Heart left ventricle (tissue), 16 donors: ENCODE data around the gene DRD2. TPM values are rescaled to one million over a fixed set of nuclear protein-coding genes. Genes with fewer than 3 reads are reported as not detected.

ENCODE experiments used
- ATAC-seq, 4 donors: fragments of 200-7000 bp; cut with Tn5 transposase; one replicate each; pipeline ENCODE4 v1.9.1; 2020 to 2022; ENCODE audit warnings: moderate library complexity in 4 of 4, mild to moderate bottlenecking in 3 of 4, moderate number of reproducible peaks in 1 of 4
- DNase-seq, 5 donors: peaks; one replicate each; pipeline ENCODE4 v3.0.0-alpha.2; 2020
- H3K27ac ChIP-seq, 12 donors: fragments of 200-600 bp; sonication (generic) in 4 of 12; one replicate each; pipeline versions ENCODE4 v1.5.0 to v1.8.0; 2016 to 2022; ENCODE audit warnings: mild to moderate bottlenecking in 2 of 12
- H3K27me3 ChIP-seq, 9 donors: fragments of 200-600 bp; sonication (generic) in 2 of 9; one replicate each; pipeline versions ENCODE4 v1.5.1 to v1.8.0; 2016 to 2022; ENCODE audit warnings: mild to moderate bottlenecking in 3 of 9
- H3K36me3 ChIP-seq, 9 donors: fragments of 200-600 bp; sonication (generic) in 2 of 9; one replicate each; pipeline versions ENCODE4 v1.5.0 to v1.8.0; 2018 to 2022; ENCODE audit warnings: mild to moderate bottlenecking in 2 of 9
- H3K4me1 ChIP-seq, 12 donors: fragments of 200-600 bp; sonication (generic) in 4 of 12; one replicate each; pipeline versions ENCODE4 v1.5.0 to v1.8.0; 2016 to 2022; ENCODE audit warnings: mild to moderate bottlenecking in 3 of 12
- H3K4me3 ChIP-seq, 12 donors: fragments of 200-600 bp; sonication (generic) in 4 of 12; one replicate each; pipeline versions ENCODE4 v1.5.0 to v1.8.0; 2017 to 2022; ENCODE audit warnings: mild to moderate bottlenecking in 9 of 12, moderate library complexity in 4 of 12
- H3K9me3 ChIP-seq, 12 donors: fragments of 200-600 bp; sonication (generic) in 4 of 12; one replicate each; pipeline versions ENCODE4 v1.5.0 to v1.8.0; 2016 to 2022; ENCODE audit warnings: mild to moderate bottlenecking in 1 of 12
- POLR2A ChIP-seq, 2 donors: fragments of 450-650 bp; IDR thresholded peaks; one replicate each; pipeline ENCODE4 v1.6.1; 2017; ENCODE audit warnings: antibody characterized with exemption in 2 of 2, mild to moderate bottlenecking in 2 of 2, moderate library complexity in 2 of 2
- WGBS, 4 donors: extraction: QIAGEN DNeasy Blood & Tissue Kit in 2 of 4; methylation state at CpG; one replicate each; pipeline versions ENCODE4 v1.1.5 to v1.1.7; 2013 to 2018; 5-methylcytosine and 5-hydroxymethylcytosine counted together
- intact Hi-C, 10 donors: fragments of 100-400 bp; cut with DNase I; formaldehyde crosslinking; loops; one replicate each; pipeline versions ENCODE4 v1.11.1 to v1.14.2; 2022
- polyA plus RNA-seq, 2 donors: library from polyadenylated mRNA; stranded (reverse); fragments of 200-250 nt; gene quantifications; one replicate each; pipeline ENCODE4 v1.2.3, GENCODE V29; 2013
- total RNA-seq, 9 donors: library from RNA; depleted of rRNA in 2 of 9; stranded (reverse); fragments of >200 nt in 2 of 9; fragmentation: NEBNext Ultra II Directional in 3 of 9; extraction: Animal tissue kit (Norgen Biotek cat#: 25700) in 3 of 9; gene quantifications; one replicate each; pipeline versions ENCODE4 v1.1.0 to v1.2.4, GENCODE V29; 2016 to 2023
- TF ChIP-seq, protein P1 (sequence below), 12 donors: fragments of 200-600 bp; sonication (generic) in 4 of 12; IDR thresholded peaks; one replicate each; pipeline versions ENCODE4 v1.5.0 to v1.8.0; 2018 to 2022; ENCODE audit warnings: antibody characterized with exemption in 12 of 12, mild to moderate bottlenecking in 5 of 12
- donor health status: ischemic (EF 13 %, LVEDD 7.1; RV severe dilation, severe dysfunction).
- donor health status: healthy with polysubstance abuse.
- donor health status: DM: no; HTN: yes; CAD: no.
- donor health status: DM: no; HTN: no; CAD: no.
- donor health status: ischemic (EF 25% LVEDD 6.9; RV normal size, moderate dysfunction).
- donor health status: ischemic (EF 25% LVEDD 5.7; RV mildly dilated, moderate dysfunction).
- donor health status: healthy.
- donor health status: DM: yes; HTN: yes; CAD: no.
- donor health status: ischemic (EF 35%, LVEDD 5.7; RV mildly dilated, moderate dysfunction).
- donor health status: nonischemic (EF 11% LVEDD 7.7; RV severe dilation, severe dysfunction).
- donor health status: DM: yes; HTN: yes; CAD: no.
- donor health status: PGD.
- donor health status: ischemic (EF 29% LVEDD 5.4; RV normal size, mild dysfunction).
- donor health status: nonischemic (EF 23%, LVEDD 6.1; RV moderate dilation, normal function).

DRD2 gene
- total and polyA plus RNA-seq, 11 donors: 0.12 to 0.14 TPM; not detected in 9

DNA sequence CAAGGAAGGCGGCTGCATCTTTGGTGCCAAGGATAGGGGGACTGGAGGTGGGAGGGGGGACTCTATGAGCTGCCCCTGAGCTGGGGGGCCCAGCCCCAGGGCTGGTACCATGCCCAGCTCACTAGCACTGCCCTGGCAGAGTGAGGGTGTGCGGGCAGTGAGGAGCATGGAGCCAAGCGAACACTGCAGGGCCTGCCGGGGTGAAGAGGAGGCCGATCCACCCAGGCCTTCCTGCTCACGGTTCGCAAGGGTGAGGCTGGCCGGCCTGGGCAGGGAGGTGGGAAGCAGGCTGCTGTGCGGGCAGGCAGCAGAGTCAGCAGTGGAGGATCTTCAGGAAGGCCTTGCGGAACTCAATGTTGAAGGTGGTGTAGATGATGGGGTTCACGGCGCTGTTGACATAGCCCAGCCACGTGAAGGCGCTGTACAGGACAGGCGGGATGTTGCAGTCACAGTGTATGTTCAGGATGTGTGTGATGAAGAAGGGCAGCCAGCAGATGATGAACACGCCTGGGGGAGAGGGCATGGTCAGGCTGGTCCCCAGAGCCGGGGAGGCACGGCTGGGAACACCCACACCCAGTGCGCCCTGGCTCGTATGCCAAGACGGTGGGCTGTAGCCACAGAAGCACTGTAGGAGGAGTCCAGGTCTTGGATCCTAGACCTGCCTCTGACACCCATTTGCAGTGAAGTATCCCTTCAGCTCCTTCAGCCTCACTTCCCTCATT is 64.6 kb downstream of the DRD2 start:
- DNase-seq (no peak), ATAC-seq (no peak)
- Histone ChIP-seq H3K9me3 (no peaks in the 10 kb centered on the region), H3K4me3 (no peak overlapping the region), H3K27me3 (no peaks in the 10 kb centered on the region), H3K36me3 (no peaks in the 10 kb centered on the region), H3K4me1 (no peaks in the 10 kb centered on the region), H3K27ac (no peak overlapping the region)
- 90 to 95% (median 92%) methylated on average over 18 to 21 of the region's 21 CpGs for WGBS, 4 donors
- TF ChIP-seq POLR2A (IDR thresholded peaks at IDR 0.05): no peak
- TF ChIP-seq, protein P1, sequence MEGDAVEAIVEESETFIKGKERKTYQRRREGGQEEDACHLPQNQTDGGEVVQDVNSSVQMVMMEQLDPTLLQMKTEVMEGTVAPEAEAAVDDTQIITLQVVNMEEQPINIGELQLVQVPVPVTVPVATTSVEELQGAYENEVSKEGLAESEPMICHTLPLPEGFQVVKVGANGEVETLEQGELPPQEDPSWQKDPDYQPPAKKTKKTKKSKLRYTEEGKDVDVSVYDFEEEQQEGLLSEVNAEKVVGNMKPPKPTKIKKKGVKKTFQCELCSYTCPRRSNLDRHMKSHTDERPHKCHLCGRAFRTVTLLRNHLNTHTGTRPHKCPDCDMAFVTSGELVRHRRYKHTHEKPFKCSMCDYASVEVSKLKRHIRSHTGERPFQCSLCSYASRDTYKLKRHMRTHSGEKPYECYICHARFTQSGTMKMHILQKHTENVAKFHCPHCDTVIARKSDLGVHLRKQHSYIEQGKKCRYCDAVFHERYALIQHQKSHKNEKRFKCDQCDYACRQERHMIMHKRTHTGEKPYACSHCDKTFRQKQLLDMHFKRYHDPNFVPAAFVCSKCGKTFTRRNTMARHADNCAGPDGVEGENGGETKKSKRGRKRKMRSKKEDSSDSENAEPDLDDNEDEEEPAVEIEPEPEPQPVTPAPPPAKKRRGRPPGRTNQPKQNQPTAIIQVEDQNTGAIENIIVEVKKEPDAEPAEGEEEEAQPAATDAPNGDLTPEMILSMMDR (IDR thresholded peaks at IDR 0.05): no peak
- intact Hi-C loops: no loop called here

DNA sequence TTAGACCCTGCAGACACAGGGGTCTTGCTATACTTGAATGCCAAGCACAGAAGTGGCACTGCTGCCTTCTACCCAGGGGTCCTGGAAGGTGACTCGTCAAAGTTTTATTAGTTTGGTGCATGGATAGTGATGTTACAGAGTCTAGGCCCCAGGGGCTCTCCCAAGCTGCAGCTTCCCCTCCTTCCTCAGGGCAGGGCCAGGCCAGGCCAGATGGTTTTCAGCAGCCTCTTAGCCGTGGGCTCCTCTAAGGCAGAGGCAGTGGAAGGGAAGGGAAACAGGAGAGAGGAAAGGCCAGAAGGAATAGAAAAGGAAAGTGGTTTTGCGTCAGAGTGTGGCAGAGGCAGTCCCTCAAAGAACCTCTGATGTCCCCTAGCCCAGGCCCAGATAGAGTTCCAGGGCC is 65.7 kb downstream of the DRD2 start:
- H3K4me1 ChIP-seq: no peaks in the 10 kb centered on the region
- H3K36me3 ChIP-seq: no peaks in the 10 kb centered on the region
- H3K9me3 ChIP-seq: no peaks in the 10 kb centered on the region
- H3K27me3 ChIP-seq: no peaks in the 10 kb centered on the region
- no peak for DNase-seq
- no peak for TF ChIP-seq POLR2A (IDR thresholded peaks at IDR 0.05)
- TF ChIP-seq, protein P1 (IDR thresholded peaks at IDR 0.05): no peak
- WGBS, 4 donors: 65 to 79% (median 72%) methylated on average over 3 of the region's 3 CpGs
- no peak for ATAC-seq
- no peak overlapping the region for H3K4me3 ChIP-seq
- intact Hi-C loops: no loop called here
- no peak overlapping the region for H3K27ac ChIP-seq

DNA sequence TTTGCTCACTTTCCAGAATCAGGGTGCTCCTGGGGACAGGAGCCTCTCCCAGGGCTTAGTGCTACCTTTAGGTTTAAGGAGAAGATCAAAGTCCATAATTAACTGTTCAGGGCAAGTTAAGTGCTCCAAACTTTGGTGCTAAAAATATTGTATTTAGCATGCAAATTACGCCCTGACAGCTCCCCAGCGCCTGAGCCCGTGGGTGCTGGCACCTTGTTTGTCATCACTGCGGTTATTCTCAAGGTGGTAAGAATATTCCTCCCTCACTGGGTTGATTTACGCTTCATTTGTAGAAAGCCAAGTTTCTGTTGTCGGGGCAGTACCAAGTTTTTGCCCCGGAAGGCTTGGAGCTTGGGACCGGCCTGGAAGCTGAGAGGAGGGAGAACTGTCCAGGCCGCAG is 66.3 kb downstream of the DRD2 start:
- intact Hi-C loops: no loop called here
- 80 to 92% (median 87%) methylated on average over 9 of the region's 9 CpGs for WGBS, 4 donors

DNA sequence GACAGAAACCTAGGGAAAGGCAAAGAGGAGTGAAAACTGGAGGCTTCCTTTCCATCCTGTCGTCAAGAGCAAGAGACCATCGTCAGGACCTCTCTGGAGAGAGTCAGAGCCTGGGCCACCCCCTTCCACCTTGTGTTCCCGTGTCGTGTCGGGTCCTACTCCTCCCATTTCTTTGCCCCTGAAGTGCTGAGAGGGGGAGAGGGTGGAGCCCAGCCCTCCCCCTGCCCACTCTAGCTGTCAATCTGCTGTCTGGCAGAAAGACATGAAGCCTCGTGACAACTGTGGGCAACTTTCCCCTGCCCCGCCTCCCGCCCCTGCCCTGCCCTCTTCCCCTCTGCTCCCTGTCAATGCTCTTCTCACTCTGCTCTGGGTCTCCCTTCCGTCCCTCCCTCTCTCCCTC is 67.0 kb downstream of the DRD2 start:
- intact Hi-C loops: no loop called here
- no peak for DNase-seq
- ATAC-seq: no peak
- no peaks in the 10 kb centered on the region for H3K27me3 ChIP-seq
- no peaks in the 10 kb centered on the region for H3K9me3 ChIP-seq
- H3K4me3 ChIP-seq: no peak overlapping the region
- H3K27ac ChIP-seq: no peak overlapping the region
- WGBS, 4 donors: 53 to 70% (median 59%) methylated on average over 9 of the region's 9 CpGs
- H3K36me3 ChIP-seq: no peaks in the 10 kb centered on the region
- TF ChIP-seq, protein P1 (IDR thresholded peaks at IDR 0.05): no peak
- TF ChIP-seq POLR2A (IDR thresholded peaks at IDR 0.05): no peak
- no peaks in the 10 kb centered on the region for H3K4me1 ChIP-seq

More for the DNA sequence above, 66.3 kb downstream of the DRD2 start:
- H3K27me3 ChIP-seq: no peaks in the 10 kb centered on the region
- DNase-seq: no peak
- no peaks in the 10 kb centered on the region for H3K9me3 ChIP-seq
- no peak overlapping the region for H3K27ac ChIP-seq
- no peak overlapping the region for H3K4me3 ChIP-seq
- TF ChIP-seq POLR2A (IDR thresholded peaks at IDR 0.05): no peak
- TF ChIP-seq, protein P1 (IDR thresholded peaks at IDR 0.05): no peak
- no peaks in the 10 kb centered on the region for H3K4me1 ChIP-seq
- H3K36me3 ChIP-seq: no peaks in the 10 kb centered on the region
- ATAC-seq: no peak
